ENCODE measurements around the gene CDK19. TPM values are rescaled to one million over a fixed set of nuclear protein-coding genes. Genes with fewer than 3 reads are reported as not detected.
A peak's percentile ranks its signal among the peaks of the same experiment; 100 is the strongest.

The CDK19 gene
- total RNA-seq, 1 experiment from 2014 or later: 7.0 TPM

- no peak overlapping the region for H2BK5ac ChIP-seq (ENCODE audit: insufficient read length, low read length)
- no peak overlapping the region for H3K23ac ChIP-seq (ENCODE audit: insufficient read length, low read depth, low read length)
- no CpG with 5 or more reads among the region's 5 CpGs for WGBS (ENCODE audit: extremely low coverage, insufficient read length, low lambda C conversion rate)
- DNase-seq: no peak
- H3K27ac ChIP-seq (ENCODE audit: insufficient read length, low read depth, low read length): no peak overlapping the region
- no peaks in the 10 kb centered on the region for H4K20me1 ChIP-seq (ENCODE audit: control insufficient read depth, insufficient read depth, insufficient read length)
- H3T11ph ChIP-seq (ENCODE audit: low read length): no peak overlapping the region
- H3K4me2 ChIP-seq (ENCODE audit: insufficient read depth, insufficient read length, low read length): no peak overlapping the region
- no peaks in the 10 kb centered on the region for H3K23me2 ChIP-seq (ENCODE audit: insufficient read length, low read depth, low read length, poor library complexity, severe bottlenecking)
- H3K27me3 ChIP-seq (ENCODE audit: insufficient read depth, low read length): no peaks in the 10 kb centered on the region
- Mint-ChIP-seq H3K4me1 (no peaks in the 10 kb centered on the region), H3K27ac (0 out of 7 replicates have a peak overlapping the region, but pooled peaks of 1 of the 3 experiments have one; percentile 71), H3K27me3 (ENCODE audit: low read depth) (no peaks in the 10 kb centered on the region; the same call in none of the 2 replicates), H3K4me3 (no peak overlapping the region), H3K9me3 (no peaks in the 10 kb centered on the region), H3K36me3 (ENCODE audit: insufficient read depth in 1 of 3, low read depth in 3 of 3) (no peaks in the 10 kb centered on the region)
- no peak overlapping the region for H4K5ac ChIP-seq (ENCODE audit: insufficient read length, low read depth, low read length)
- no peak overlapping the region for H3K56ac ChIP-seq (ENCODE audit: insufficient read length, low read depth, low read length)
- no peaks in the 10 kb centered on the region for H3K79me2 ChIP-seq (ENCODE audit: insufficient read depth, low read length)
- no peak overlapping the region for H2AFZ ChIP-seq (ENCODE audit: low read length)
- H2BK120ac ChIP-seq (ENCODE audit: low read depth, low read length, poor library complexity, severe bottlenecking): no peak overlapping the region
- no peaks in the 10 kb centered on the region for H3K4me1 ChIP-seq (ENCODE audit: insufficient read depth, low read length)
- no peak overlapping the region for H2BK12ac ChIP-seq (ENCODE audit: insufficient read length, low read depth, low read length)
- H2BK20ac ChIP-seq (ENCODE audit: low read depth, low read length, poor library complexity, severe bottlenecking): no peak overlapping the region
- TF ChIP-seq CTCF (conservative IDR thresholded peaks at IDR 0.05): no peak
- H3K4ac ChIP-seq (ENCODE audit: low read depth, low read length): no peak overlapping the region
- no peak overlapping the region for H4K8ac ChIP-seq (replicated peaks; ENCODE audit: insufficient read length, low read depth, low read length)
- H2BK15ac ChIP-seq (ENCODE audit: low read depth, low read length): no peak overlapping the region
- no peak overlapping the region for H2AK5ac ChIP-seq (ENCODE audit: insufficient read length, low read length)
- H3K79me1 ChIP-seq (ENCODE audit: insufficient read depth, low read depth, low read length, poor library complexity, severe bottlenecking): no peaks in the 10 kb centered on the region
- no peak overlapping the region for H3K9ac ChIP-seq (ENCODE audit: extremely low read depth, insufficient read length, low read length)
- H3K18ac ChIP-seq (ENCODE audit: insufficient read length, low read depth, low read length): no peak overlapping the region
- no peak overlapping the region for H3K14ac ChIP-seq (ENCODE audit: insufficient read depth, low read length)
- H4K91ac ChIP-seq (ENCODE audit: insufficient read length, low read depth, low read length): no peak overlapping the region
- no peaks in the 10 kb centered on the region for H3K9me3 ChIP-seq (ENCODE audit: control insufficient read depth, low read depth, low read length)
These were observed 38.6 kb upstream of the CDK19 start for GRCh38 chr6:110853754-110854477.

Data from H9 (cell line).